K562 (cell line): ENCODE data around the gene PALLD. TPM values are rescaled to one million over a fixed set of nuclear protein-coding genes. Genes with fewer than 3 reads are reported as not detected.

ENCODE experiments used
- ATAC-seq: fragments of 200-7000 bp; cut with Tn5 transposase; 3 replicates; pipeline ENCODE4 v1.9.1; 2020; ENCODE audit warnings: moderate library complexity
- BruUV-seq: library from RNA; stranded (reverse); fragments of 400-500 nt; replicated peaks from 2 replicates; lab custom pipeline; 2021; lab: Mats Ljungman, UMichigan
- CTCF ChIA-PET: fragments of 300-600 bp; formaldehyde crosslinking; extraction: SDS; loops from one replicate; lab custom pipeline; 2021; ENCODE audit warnings: low intra/inter-chr PET ratio; lab: Yijun Ruan, JAX
- POLR2A ChIA-PET: fragments of 300-600, 350-650 bp; sonication (Branson Sonifier 250); formaldehyde crosslinking; extraction: SDS; loops from one replicate; lab custom pipeline; 2021; ENCODE audit warnings: antibody characterized with exemption, inconsistent platforms; lab: Yijun Ruan, JAX
- DNase-seq, 4 experiments: peaks; one replicate each; pipeline versions ENCODE4 v3.0.0 to v3.0.0-alpha.2; 2011 to 2018; ENCODE audit warnings: low spot score in 3 of 4, mixed read lengths in 3 of 4; ENCODE audit errors: extremely low read depth in 1 of 4
- FAIRE-seq: peaks from 2 replicates; lab custom pipeline; 2011; peaks lifted over from hg19 to GRCh38; lab: Jason Lieb, UNC
- H2AFZ ChIP-seq: 2 replicates; pipeline ENCODE4 v1.6.0; 2011; ENCODE audit warnings: low read depth, low read length, control low read depth, inconsistent platforms
- H3K27ac ChIP-seq: fragments of 200-600 bp; 3 replicates; pipeline ENCODE4 v1.8.0; 2011; ENCODE audit warnings: low read depth, mild to moderate bottlenecking, control low read depth, inconsistent platforms, low read length, moderate library complexity, mixed read lengths; ENCODE audit errors: extremely low read depth
- H3K27me3 ChIP-seq, 2 experiments: fragments of 300-600 bp in 1 of 2; 2 replicates in 1 of 2; 3 replicates in 1 of 2; pipeline versions ENCODE4 v1.6.0 to v1.8.0; 2011; ENCODE audit warnings: inconsistent platforms in 2 of 2, low read length in 2 of 2, mild to moderate bottlenecking in 1 of 2, mixed read lengths in 1 of 2, moderate library complexity in 1 of 2; ENCODE audit not compliant: control insufficient read depth in 2 of 2, insufficient read depth in 2 of 2
- H3K36me3 ChIP-seq: fragments of 300-600 bp; 3 replicates; pipeline ENCODE4 v1.8.0; 2011; ENCODE audit warnings: mild to moderate bottlenecking, low read length, inconsistent platforms; ENCODE audit not compliant: control insufficient read depth, insufficient read depth
- H3K4me1 ChIP-seq, 2 experiments: fragments of 200-600 bp in 1 of 2; replicated peaks in 1 of 2; 2 replicates in 1 of 2; 3 replicates in 1 of 2; pipeline versions ENCODE4 v1.5.1 to v1.8.0; 2011; ENCODE audit warnings: inconsistent platforms in 2 of 2, low read length in 2 of 2, mild to moderate bottlenecking in 1 of 2, mixed read lengths in 1 of 2, moderate library complexity in 1 of 2; ENCODE audit not compliant: control insufficient read depth in 2 of 2, insufficient read depth in 2 of 2
- H3K4me2 ChIP-seq: 2 replicates; pipeline ENCODE4 v1.6.1; 2011; ENCODE audit warnings: low read length, control low read depth, inconsistent platforms, mixed read lengths; ENCODE audit not compliant: insufficient read depth
- H3K4me3 ChIP-seq: fragments of 200-600 bp; sonication (generic), shearing (Covaris generic); 2 replicates; pipeline ENCODE4 v1.5.1; 2016; ENCODE audit warnings: control low read depth, inconsistent platforms
- H3K79me2 ChIP-seq: fragments of 200-600 bp; 3 replicates; pipeline ENCODE4 v1.8.0; 2011; ENCODE audit warnings: low read length, inconsistent platforms; ENCODE audit not compliant: control insufficient read depth, insufficient read depth
- H3K9ac ChIP-seq, 2 experiments: 2 replicates each; pipeline versions ENCODE4 v1.6.0 to v1.6.1; 2011; ENCODE audit warnings: low read depth in 2 of 2, low read length in 2 of 2, control low read depth in 1 of 2, inconsistent platforms in 1 of 2, mild to moderate bottlenecking in 1 of 2, mixed read lengths in 1 of 2; ENCODE audit not compliant: insufficient read depth in 1 of 2
- H3K9me1 ChIP-seq: one replicate; pipeline ENCODE4 v1.6.0; 2011; ENCODE audit warnings: inconsistent platforms, mild to moderate bottlenecking, low read length, moderate library complexity; ENCODE audit not compliant: control insufficient read depth, insufficient read depth
- H3K9me3 ChIP-seq: replicated peaks from 2 replicates; pipeline ENCODE4 v1.5.1; 2011; ENCODE audit warnings: low read depth, low read length, inconsistent platforms; ENCODE audit not compliant: control insufficient read depth, insufficient read depth
- H4K20me1 ChIP-seq: replicated peaks from 2 replicates; pipeline ENCODE4 v1.6.1; 2011; ENCODE audit warnings: low read length, inconsistent platforms, mixed read lengths; ENCODE audit not compliant: control insufficient read depth, insufficient read depth
- ELF1 ChIP-seq: fragments of 200-800 bp; sonication (Bioruptor generic); IDR thresholded peaks from 2 replicates; pipeline ENCODE4 v1.6.1; 2016; ENCODE audit warnings: missing genetic modification characterization, missing compliant biosample characterization
- NONO ChIP-seq, 2 experiments: fragments of 200-400 bp in 1 of 2; fragments of 450-650 bp in 1 of 2; formaldehyde crosslinking in 1 of 2; IDR thresholded peaks; 2 replicates each; pipeline ENCODE4 v1.6.1; 2017; ENCODE audit warnings: low read depth in 2 of 2, mild to moderate bottlenecking in 2 of 2, moderate library complexity in 2 of 2, low read length in 1 of 2
- ZC3H8 ChIP-seq: fragments of 450-650 bp; IDR thresholded peaks from 2 replicates; pipeline ENCODE4 v1.6.1; 2017
- ZNF507 ChIP-seq: conservative IDR thresholded peaks from 2 replicates; pipeline ENCODE4 v1.6.1; 2017; ENCODE audit warnings: missing genetic modification characterization, missing compliant biosample characterization
- WGBS: fragments of 100-300 bp; shearing (Covaris generic); methylation state at CpG from one replicate; pipeline ENCODE4 v1.1.6; 2016; ENCODE audit warnings: low coverage, mixed read lengths; ENCODE audit not compliant: insufficient coverage; ENCODE audit errors: missing lambda C conversion rate; 5-methylcytosine and 5-hydroxymethylcytosine counted together
- in situ Hi-C: fragments of 300-500 bp; cut with MboI; formaldehyde crosslinking; loops from 4 replicates; pipeline ENCODE4 v1.15.0; 2018; ENCODE audit warnings: inconsistent platforms, mixed read lengths
- intact Hi-C: fragments of 100-400 bp; cut with micrococcal nuclease; formaldehyde crosslinking; loops from 2 replicates; pipeline ENCODE4 v1.14.2; 2022
- polyA plus RNA-seq, 8 experiments: library from polyadenylated mRNA; depleted of rRNA in 4 of 8; stranded (reverse) in 5 of 8; unstranded in 3 of 8; fragments of >200 nt; fragmentation: Nextera tagmentation in 2 of 8; fragmentation: Illumina TruSeq in 1 of 8; extraction: Ambion mirVana in 2 of 8; extraction: Trizol in 1 of 8; gene quantifications; 2 replicates each; pipeline versions ENCODE4 v1.2.1 to v1.2.3, GENCODE V29; 2011 to 2014; ENCODE audit warnings: inconsistent platforms in 1 of 8, missing spikeins in 1 of 8
- total RNA-seq, 7 experiments: library from RNA; depleted of rRNA in 6 of 7; stranded (reverse); fragments of >200 nt in 6 of 7; fragmentation: Illumina TruSeq in 2 of 7; extraction: Trizol in 2 of 7; gene quantifications; 2 replicates each; pipeline versions ENCODE4 v1.2.1 to v1.2.3, GENCODE V29; 2011 to 2021; ENCODE audit warnings: low replicate concordance in 1 of 7
- TF ChIP-seq, protein P1 (sequence below): fragments of 250-450 bp; sonication (Bioruptor Pico); IDR thresholded peaks from 2 replicates; pipeline ENCODE4 v1.8.0; 2022; ENCODE audit warnings: inconsistent platforms, mild to moderate bottlenecking, moderate library complexity, borderline replicate concordance
- TF ChIP-seq, protein P2 (sequence below), 2 experiments: fragments of 150-350 bp in 1 of 2; IDR thresholded peaks; 2 replicates each; pipeline ENCODE4 v1.6.1; 2012 to 2016; ENCODE audit warnings: low read depth in 2 of 2, low read length in 2 of 2, mild to moderate bottlenecking in 1 of 2, moderate library complexity in 1 of 2
- TF ChIP-seq, protein P3 (sequence below): sonication (generic); formaldehyde crosslinking; IDR thresholded peaks from 2 replicates; pipeline ENCODE4 v1.8.0; 2023; ENCODE audit warnings: missing genetic modification reagents, mild to moderate bottlenecking, borderline replicate concordance
- TF ChIP-seq, protein P4 (sequence below): fragments of 450-650 bp; IDR thresholded peaks from 2 replicates; pipeline ENCODE4 v1.6.1; 2016; ENCODE audit warnings: borderline replicate concordance

The PALLD gene
- total and polyA plus RNA-seq, 9 of the 15 experiments (the other 6 are each of a cell fraction or from before 2014, with no cell fraction given): 0.01 to 0.35 (median 0.06) TPM; not detected in 3

DNA sequence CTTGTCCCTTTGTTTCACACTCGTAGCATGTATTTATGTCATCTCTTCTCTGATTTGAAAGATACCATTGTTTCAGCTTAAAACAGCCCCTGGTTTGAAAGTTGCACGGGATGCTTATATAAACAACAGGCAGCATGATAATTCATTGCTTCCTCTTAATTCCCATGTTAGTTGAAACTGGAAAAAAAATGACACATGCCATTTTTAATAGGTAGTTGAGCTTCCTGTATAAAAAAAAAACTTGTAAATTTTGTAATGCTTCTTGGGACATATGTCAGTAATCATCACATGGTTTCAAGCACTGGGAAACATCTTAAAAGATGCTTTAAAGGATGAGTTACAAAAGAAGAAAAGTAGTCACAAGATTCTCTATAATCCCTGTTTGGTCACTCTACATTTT, 243.0 kb downstream of the PALLD start:
- no peak overlapping the region for H2AFZ ChIP-seq
- H3K4me2 ChIP-seq: no peak overlapping the region
- no peak overlapping the region for H3K9ac ChIP-seq
- ChIA-PET CTCF (no interaction called here), POLR2A (no interaction called here)
- no peak overlapping the region for H3K27ac ChIP-seq
- BruUV-seq: no TSS peak
- no peaks in the 10 kb centered on the region for H3K9me3 ChIP-seq
- H3K4me3 ChIP-seq: no peak overlapping the region
- H3K36me3 ChIP-seq: no peaks in the 10 kb centered on the region
- H4K20me1 ChIP-seq: no peaks in the 10 kb centered on the region
- H3K27me3 ChIP-seq: peaks cover 0 to 3% of the 10 kb centered on the region in 2 experiments; a peak in 1 of 5 replicates
- 0% methylated on average over 2 of the region's 2 CpGs for WGBS
- no peaks in the 10 kb centered on the region for H3K9me1 ChIP-seq
- in situ Hi-C loops: no loop called here
- H3K4me1 ChIP-seq: no peaks in the 10 kb centered on the region
- DNase-seq (no peak), FAIRE-seq (no peak), ATAC-seq (no peak)
- H3K79me2 ChIP-seq: no peaks in the 10 kb centered on the region
- intact Hi-C loops: no loop called here
- TF ChIP-seq ZC3H8: no peak
- TF ChIP-seq, protein P1, sequence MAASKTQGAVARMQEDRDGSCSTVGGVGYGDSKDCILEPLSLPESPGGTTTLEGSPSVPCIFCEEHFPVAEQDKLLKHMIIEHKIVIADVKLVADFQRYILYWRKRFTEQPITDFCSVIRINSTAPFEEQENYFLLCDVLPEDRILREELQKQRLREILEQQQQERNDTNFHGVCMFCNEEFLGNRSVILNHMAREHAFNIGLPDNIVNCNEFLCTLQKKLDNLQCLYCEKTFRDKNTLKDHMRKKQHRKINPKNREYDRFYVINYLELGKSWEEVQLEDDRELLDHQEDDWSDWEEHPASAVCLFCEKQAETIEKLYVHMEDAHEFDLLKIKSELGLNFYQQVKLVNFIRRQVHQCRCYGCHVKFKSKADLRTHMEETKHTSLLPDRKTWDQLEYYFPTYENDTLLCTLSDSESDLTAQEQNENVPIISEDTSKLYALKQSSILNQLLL (CRISPR knock-in tag): no peak
- TF ChIP-seq, protein P2, sequence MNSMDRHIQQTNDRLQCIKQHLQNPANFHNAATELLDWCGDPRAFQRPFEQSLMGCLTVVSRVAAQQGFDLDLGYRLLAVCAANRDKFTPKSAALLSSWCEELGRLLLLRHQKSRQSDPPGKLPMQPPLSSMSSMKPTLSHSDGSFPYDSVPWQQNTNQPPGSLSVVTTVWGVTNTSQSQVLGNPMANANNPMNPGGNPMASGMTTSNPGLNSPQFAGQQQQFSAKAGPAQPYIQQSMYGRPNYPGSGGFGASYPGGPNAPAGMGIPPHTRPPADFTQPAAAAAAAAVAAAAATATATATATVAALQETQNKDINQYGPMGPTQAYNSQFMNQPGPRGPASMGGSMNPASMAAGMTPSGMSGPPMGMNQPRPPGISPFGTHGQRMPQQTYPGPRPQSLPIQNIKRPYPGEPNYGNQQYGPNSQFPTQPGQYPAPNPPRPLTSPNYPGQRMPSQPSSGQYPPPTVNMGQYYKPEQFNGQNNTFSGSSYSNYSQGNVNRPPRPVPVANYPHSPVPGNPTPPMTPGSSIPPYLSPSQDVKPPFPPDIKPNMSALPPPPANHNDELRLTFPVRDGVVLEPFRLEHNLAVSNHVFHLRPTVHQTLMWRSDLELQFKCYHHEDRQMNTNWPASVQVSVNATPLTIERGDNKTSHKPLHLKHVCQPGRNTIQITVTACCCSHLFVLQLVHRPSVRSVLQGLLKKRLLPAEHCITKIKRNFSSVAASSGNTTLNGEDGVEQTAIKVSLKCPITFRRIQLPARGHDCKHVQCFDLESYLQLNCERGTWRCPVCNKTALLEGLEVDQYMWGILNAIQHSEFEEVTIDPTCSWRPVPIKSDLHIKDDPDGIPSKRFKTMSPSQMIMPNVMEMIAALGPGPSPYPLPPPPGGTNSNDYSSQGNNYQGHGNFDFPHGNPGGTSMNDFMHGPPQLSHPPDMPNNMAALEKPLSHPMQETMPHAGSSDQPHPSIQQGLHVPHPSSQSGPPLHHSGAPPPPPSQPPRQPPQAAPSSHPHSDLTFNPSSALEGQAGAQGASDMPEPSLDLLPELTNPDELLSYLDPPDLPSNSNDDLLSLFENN (IDR thresholded peaks at IDR 0.05; ENCODE audit: low read depth in 2 of 2, low read length in 2 of 2): no peak
- no peak for TF ChIP-seq NONO (IDR thresholded peaks at IDR 0.05; ENCODE audit: low read depth in 2 of 2, low read length in 1 of 2)
- TF ChIP-seq ZNF507 (tag): no peak
- no peak for TF ChIP-seq ELF1 (tag)
- TF ChIP-seq, protein P3, sequence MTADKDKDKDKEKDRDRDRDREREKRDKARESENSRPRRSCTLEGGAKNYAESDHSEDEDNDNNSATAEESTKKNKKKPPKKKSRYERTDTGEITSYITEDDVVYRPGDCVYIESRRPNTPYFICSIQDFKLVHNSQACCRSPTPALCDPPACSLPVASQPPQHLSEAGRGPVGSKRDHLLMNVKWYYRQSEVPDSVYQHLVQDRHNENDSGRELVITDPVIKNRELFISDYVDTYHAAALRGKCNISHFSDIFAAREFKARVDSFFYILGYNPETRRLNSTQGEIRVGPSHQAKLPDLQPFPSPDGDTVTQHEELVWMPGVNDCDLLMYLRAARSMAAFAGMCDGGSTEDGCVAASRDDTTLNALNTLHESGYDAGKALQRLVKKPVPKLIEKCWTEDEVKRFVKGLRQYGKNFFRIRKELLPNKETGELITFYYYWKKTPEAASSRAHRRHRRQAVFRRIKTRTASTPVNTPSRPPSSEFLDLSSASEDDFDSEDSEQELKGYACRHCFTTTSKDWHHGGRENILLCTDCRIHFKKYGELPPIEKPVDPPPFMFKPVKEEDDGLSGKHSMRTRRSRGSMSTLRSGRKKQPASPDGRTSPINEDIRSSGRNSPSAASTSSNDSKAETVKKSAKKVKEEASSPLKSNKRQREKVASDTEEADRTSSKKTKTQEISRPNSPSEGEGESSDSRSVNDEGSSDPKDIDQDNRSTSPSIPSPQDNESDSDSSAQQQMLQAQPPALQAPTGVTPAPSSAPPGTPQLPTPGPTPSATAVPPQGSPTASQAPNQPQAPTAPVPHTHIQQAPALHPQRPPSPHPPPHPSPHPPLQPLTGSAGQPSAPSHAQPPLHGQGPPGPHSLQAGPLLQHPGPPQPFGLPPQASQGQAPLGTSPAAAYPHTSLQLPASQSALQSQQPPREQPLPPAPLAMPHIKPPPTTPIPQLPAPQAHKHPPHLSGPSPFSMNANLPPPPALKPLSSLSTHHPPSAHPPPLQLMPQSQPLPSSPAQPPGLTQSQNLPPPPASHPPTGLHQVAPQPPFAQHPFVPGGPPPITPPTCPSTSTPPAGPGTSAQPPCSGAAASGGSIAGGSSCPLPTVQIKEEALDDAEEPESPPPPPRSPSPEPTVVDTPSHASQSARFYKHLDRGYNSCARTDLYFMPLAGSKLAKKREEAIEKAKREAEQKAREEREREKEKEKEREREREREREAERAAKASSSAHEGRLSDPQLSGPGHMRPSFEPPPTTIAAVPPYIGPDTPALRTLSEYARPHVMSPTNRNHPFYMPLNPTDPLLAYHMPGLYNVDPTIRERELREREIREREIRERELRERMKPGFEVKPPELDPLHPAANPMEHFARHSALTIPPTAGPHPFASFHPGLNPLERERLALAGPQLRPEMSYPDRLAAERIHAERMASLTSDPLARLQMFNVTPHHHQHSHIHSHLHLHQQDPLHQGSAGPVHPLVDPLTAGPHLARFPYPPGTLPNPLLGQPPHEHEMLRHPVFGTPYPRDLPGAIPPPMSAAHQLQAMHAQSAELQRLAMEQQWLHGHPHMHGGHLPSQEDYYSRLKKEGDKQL (CRISPR knock-in tag): no peak
- TF ChIP-seq, protein P4, sequence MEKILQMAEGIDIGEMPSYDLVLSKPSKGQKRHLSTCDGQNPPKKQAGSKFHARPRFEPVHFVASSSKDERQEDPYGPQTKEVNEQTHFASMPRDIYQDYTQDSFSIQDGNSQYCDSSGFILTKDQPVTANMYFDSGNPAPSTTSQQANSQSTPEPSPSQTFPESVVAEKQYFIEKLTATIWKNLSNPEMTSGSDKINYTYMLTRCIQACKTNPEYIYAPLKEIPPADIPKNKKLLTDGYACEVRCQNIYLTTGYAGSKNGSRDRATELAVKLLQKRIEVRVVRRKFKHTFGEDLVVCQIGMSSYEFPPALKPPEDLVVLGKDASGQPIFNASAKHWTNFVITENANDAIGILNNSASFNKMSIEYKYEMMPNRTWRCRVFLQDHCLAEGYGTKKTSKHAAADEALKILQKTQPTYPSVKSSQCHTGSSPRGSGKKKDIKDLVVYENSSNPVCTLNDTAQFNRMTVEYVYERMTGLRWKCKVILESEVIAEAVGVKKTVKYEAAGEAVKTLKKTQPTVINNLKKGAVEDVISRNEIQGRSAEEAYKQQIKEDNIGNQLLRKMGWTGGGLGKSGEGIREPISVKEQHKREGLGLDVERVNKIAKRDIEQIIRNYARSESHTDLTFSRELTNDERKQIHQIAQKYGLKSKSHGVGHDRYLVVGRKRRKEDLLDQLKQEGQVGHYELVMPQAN: no peak
